K562 (cell line): ENCODE measurements around the gene GRIA4. TPM values are rescaled to one million over a fixed set of nuclear protein-coding genes. Genes with fewer than 3 reads are reported as not detected.

Source experiments
- ARID3A ChIP-seq: IDR thresholded peaks from 2 replicates; pipeline ENCODE4 v1.6.1; 2012; ENCODE audit warnings: low read depth, low read length, improper control_type of control experiment, borderline replicate concordance
- CBFB ChIP-seq: sonication (generic); formaldehyde crosslinking; IDR thresholded peaks from 2 replicates; pipeline ENCODE4 v1.4.0; 2020; ENCODE audit warnings: mild to moderate bottlenecking, missing genetic modification reagents
- CCAR2 ChIP-seq: fragments of 200-400 bp; formaldehyde crosslinking; IDR thresholded peaks from 2 replicates; pipeline ENCODE4 v1.6.1; 2017; ENCODE audit warnings: mild to moderate bottlenecking, low read depth, low read length
- DEAF1 ChIP-seq: fragments of 450-650 bp; formaldehyde crosslinking; IDR thresholded peaks from 2 replicates; pipeline ENCODE4 v1.4.0; 2020; ENCODE audit warnings: mild to moderate bottlenecking, moderate library complexity
- HMGN3 ChIP-seq: IDR thresholded peaks from 2 replicates; pipeline ENCODE4 v1.6.1; 2011; ENCODE audit warnings: borderline replicate concordance, low read depth, mild to moderate bottlenecking, mixed read lengths, low read length; ENCODE audit not compliant: insufficient read length; ENCODE audit errors: extremely low read depth
- KAT2B ChIP-seq: IDR thresholded peaks from one replicate; pipeline ENCODE4 v1.6.1; 2012; ENCODE audit warnings: low read depth, mild to moderate bottlenecking, control low read depth, inconsistent platforms, low read length, moderate library complexity
- MBD2 ChIP-seq: sonication (generic); IDR thresholded peaks from 2 replicates; pipeline ENCODE4 v1.6.1; 2016; ENCODE audit warnings: low read depth, borderline replicate concordance
- MECOM ChIP-seq: fragments of 250-450 bp; sonication (Bioruptor Pico); IDR thresholded peaks from 2 replicates; pipeline ENCODE4 v1.8.0; 2022; ENCODE audit warnings: inconsistent platforms
- MEIS2 ChIP-seq: fragments of 450-650 bp; IDR thresholded peaks from 2 replicates; pipeline ENCODE4 v1.6.1; 2014; ENCODE audit warnings: mild to moderate bottlenecking; ENCODE audit not compliant: partially characterized antibody
- NFE2 ChIP-seq: IDR thresholded peaks from 2 replicates; pipeline ENCODE4 v1.6.1; 2014; ENCODE audit warnings: antibody characterized with exemption, low read depth
- NFIX ChIP-seq: fragments of 250-450 bp; sonication (Bioruptor Pico); IDR thresholded peaks from 2 replicates; pipeline ENCODE4 v1.4.0; 2020; ENCODE audit warnings: low read depth, mild to moderate bottlenecking, moderate library complexity
- POLR2G ChIP-seq: fragments of 200-400 bp; formaldehyde crosslinking; IDR thresholded peaks from 2 replicates; pipeline ENCODE4 v1.6.1; 2017; ENCODE audit warnings: low read depth, mild to moderate bottlenecking, antibody characterized with exemption, low read length, moderate library complexity
- POLR3G ChIP-seq: IDR thresholded peaks from 2 replicates; pipeline ENCODE4 v1.6.1; 2011; ENCODE audit not compliant: insufficient read length, insufficient replicate concordance; ENCODE audit errors: extremely low read depth
- VEZF1 ChIP-seq: fragments of 200-800 bp; sonication (Bioruptor generic); IDR thresholded peaks from 2 replicates; pipeline ENCODE4 v1.6.1; 2017; ENCODE audit warnings: missing genetic modification characterization, missing compliant biosample characterization
- ZBTB7A ChIP-seq: IDR thresholded peaks from 2 replicates; pipeline ENCODE4 v1.6.1; 2011; ENCODE audit warnings: low read depth, mild to moderate bottlenecking, low read length, moderate library complexity, borderline replicate concordance; ENCODE audit not compliant: control insufficient read depth
- ZNF3 ChIP-seq: fragments of 250-450 bp; sonication (Bioruptor Pico); IDR thresholded peaks from 2 replicates; pipeline ENCODE4 v1.5.0; 2021; ENCODE audit warnings: mild to moderate bottlenecking, moderate library complexity
- polyA plus RNA-seq, 8 experiments: library from polyadenylated mRNA; depleted of rRNA in 4 of 8; stranded (reverse) in 5 of 8; unstranded in 3 of 8; fragments of >200 nt; fragmentation: Nextera tagmentation in 2 of 8; fragmentation: Illumina TruSeq in 1 of 8; extraction: Ambion mirVana in 2 of 8; extraction: Trizol in 1 of 8; gene quantifications; 2 replicates each; pipeline versions ENCODE4 v1.2.1 to v1.2.3, GENCODE V29; 2011 to 2014; ENCODE audit warnings: inconsistent platforms in 1 of 8, missing spikeins in 1 of 8
- total RNA-seq, 7 experiments: library from RNA; depleted of rRNA in 6 of 7; stranded (reverse); fragments of >200 nt in 6 of 7; fragmentation: Illumina TruSeq in 2 of 7; extraction: Trizol in 2 of 7; gene quantifications; 2 replicates each; pipeline versions ENCODE4 v1.2.1 to v1.2.3, GENCODE V29; 2011 to 2021; ENCODE audit warnings: low replicate concordance in 1 of 7
- TF ChIP-seq, protein P1 (sequence below): fragments of 450-650 bp; formaldehyde crosslinking; IDR thresholded peaks from 2 replicates; pipeline ENCODE4 v1.4.0; 2022; ENCODE audit warnings: missing genetic modification characterization

The GRIA4 gene
- total and polyA plus RNA-seq, 9 of the 15 experiments (the other 6 are each of a cell fraction or from before 2014, with no cell fraction given) = not detected

GRCh38 chr11:105923252-105923651 is 313.4 kb downstream of the GRIA4 start (continued):
- no peak for TF ChIP-seq VEZF1
- no peak for TF ChIP-seq MBD2
- no peak for TF ChIP-seq MECOM
- no peak for TF ChIP-seq POLR2G
- no peak for TF ChIP-seq POLR3G
- TF ChIP-seq HMGN3 = no peak
- TF ChIP-seq NFIX (CRISPR knock-in tag) = no peak
- no peak for TF ChIP-seq CCAR2
- TF ChIP-seq NFE2 = no peak
- no peak for TF ChIP-seq DEAF1 (CRISPR knock-in tag)
- TF ChIP-seq, protein P1, sequence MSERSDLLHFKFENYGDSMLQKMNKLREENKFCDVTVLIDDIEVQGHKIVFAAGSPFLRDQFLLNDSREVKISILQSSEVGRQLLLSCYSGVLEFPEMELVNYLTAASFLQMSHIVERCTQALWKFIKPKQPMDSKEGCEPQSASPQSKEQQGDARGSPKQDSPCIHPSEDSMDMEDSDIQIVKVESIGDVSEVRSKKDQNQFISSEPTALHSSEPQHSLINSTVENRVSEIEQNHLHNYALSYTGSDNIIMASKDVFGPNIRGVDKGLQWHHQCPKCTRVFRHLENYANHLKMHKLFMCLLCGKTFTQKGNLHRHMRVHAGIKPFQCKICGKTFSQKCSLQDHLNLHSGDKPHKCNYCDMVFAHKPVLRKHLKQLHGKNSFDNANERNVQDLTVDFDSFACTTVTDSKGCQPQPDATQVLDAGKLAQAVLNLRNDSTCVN (CRISPR knock-in tag) = no peak
- no peak for TF ChIP-seq ZBTB7A
- no peak for TF ChIP-seq MEIS2
- no peak for TF ChIP-seq KAT2B
- TF ChIP-seq ZNF3 (CRISPR knock-in tag) = no peak
- TF ChIP-seq CBFB (CRISPR knock-in tag) = no peak
- no peak for TF ChIP-seq ARID3A
